HepG2 (cell line): Measurements from ENCODE around the gene TBC1D24. TPM values are rescaled to one million over a fixed set of nuclear protein-coding genes. Genes with fewer than 3 reads are reported as not detected.

Experiments used
- AHR ChIP-seq: IDR thresholded peaks from 2 replicates; pipeline ENCODE4 v1.6.1; 2018; ENCODE audit warnings: missing genetic modification reagents, missing compliant biosample characterization
- BHLHE40 ChIP-seq: IDR thresholded peaks from 2 replicates; pipeline ENCODE4 v1.6.1; 2011; ENCODE audit warnings: low read length, improper control_type of control experiment
- CHD2 ChIP-seq: IDR thresholded peaks from 2 replicates; pipeline ENCODE4 v1.6.1; 2011; ENCODE audit warnings: low read depth, low read length, improper control_type of control experiment
- HMGA1 ChIP-seq: sonication (generic); formaldehyde crosslinking; conservative IDR thresholded peaks from 2 replicates; pipeline ENCODE4 v1.4.0; 2020; ENCODE audit warnings: missing genetic modification reagents
- IRF2 ChIP-seq: IDR thresholded peaks from 2 replicates; pipeline ENCODE4 v1.6.1; 2018; ENCODE audit warnings: missing genetic modification reagents, missing compliant biosample characterization
- PAX8 ChIP-seq: sonication (generic); formaldehyde crosslinking; IDR thresholded peaks from 2 replicates; pipeline ENCODE4 v1.8.0; 2022; ENCODE audit warnings: mild to moderate bottlenecking, missing genetic modification reagents, borderline replicate concordance
- SATB2 ChIP-seq: sonication (generic); formaldehyde crosslinking; IDR thresholded peaks from 2 replicates; pipeline ENCODE4 v1.5.0; 2020; ENCODE audit warnings: missing genetic modification reagents
- TARDBP ChIP-seq: sonication (generic); formaldehyde crosslinking; IDR thresholded peaks from 2 replicates; pipeline ENCODE4 v1.8.0; 2022; ENCODE audit warnings: mild to moderate bottlenecking, missing genetic modification reagents
- polyA plus RNA-seq, 8 experiments: library from polyadenylated mRNA; depleted of rRNA in 3 of 8; stranded (reverse) in 7 of 8; unstranded in 1 of 8; fragments of >200 nt; fragmentation: Illumina TruSeq in 4 of 8; extraction: Trizol in 4 of 8; gene quantifications; 2 replicates each; pipeline versions ENCODE4 v1.2.1 to v1.2.3, GENCODE V29; 2011 to 2016; ENCODE audit warnings: low read depth in 4 of 8, missing spikeins in 1 of 8, mixed read lengths in 1 of 8; ENCODE audit not compliant: insufficient read depth in 1 of 8
- total RNA-seq, 5 experiments: library from RNA; depleted of rRNA; stranded (reverse); fragments of >200 nt; fragmentation: Illumina TruSeq; extraction: Trizol; gene quantifications; 2 replicates each; pipeline ENCODE4 v1.2.3, GENCODE V29; 2016; ENCODE audit warnings: low read depth in 1 of 5
- TF ChIP-seq, protein P1 (sequence below): sonication (generic); formaldehyde crosslinking; IDR thresholded peaks from 2 replicates; pipeline ENCODE4 v1.4.0; 2020; ENCODE audit warnings: mild to moderate bottlenecking, missing genetic modification reagents
- TF ChIP-seq, protein P2 (sequence below): sonication (generic); formaldehyde crosslinking; IDR thresholded peaks from 2 replicates; pipeline ENCODE4 v1.8.1; 2023; ENCODE audit warnings: missing genetic modification reagents, mild to moderate bottlenecking, borderline replicate concordance
- TF ChIP-seq, protein P3 (sequence below): sonication (generic); formaldehyde crosslinking; IDR thresholded peaks from 2 replicates; pipeline ENCODE4 v1.8.0; 2022; ENCODE audit warnings: mild to moderate bottlenecking, missing genetic modification reagents
- TF ChIP-seq, protein P4 (sequence below): sonication (generic); formaldehyde crosslinking; IDR thresholded peaks from 2 replicates; pipeline ENCODE4 v1.8.1; 2023; ENCODE audit warnings: mild to moderate bottlenecking, moderate library complexity, missing genetic modification reagents

Gene TBC1D24
- total and polyA plus RNA-seq, 2 of the 13 experiments (the other 11 are each of a cell fraction or from before 2014, with no cell fraction given), result 7.7 to 13.7 TPM

DNA sequence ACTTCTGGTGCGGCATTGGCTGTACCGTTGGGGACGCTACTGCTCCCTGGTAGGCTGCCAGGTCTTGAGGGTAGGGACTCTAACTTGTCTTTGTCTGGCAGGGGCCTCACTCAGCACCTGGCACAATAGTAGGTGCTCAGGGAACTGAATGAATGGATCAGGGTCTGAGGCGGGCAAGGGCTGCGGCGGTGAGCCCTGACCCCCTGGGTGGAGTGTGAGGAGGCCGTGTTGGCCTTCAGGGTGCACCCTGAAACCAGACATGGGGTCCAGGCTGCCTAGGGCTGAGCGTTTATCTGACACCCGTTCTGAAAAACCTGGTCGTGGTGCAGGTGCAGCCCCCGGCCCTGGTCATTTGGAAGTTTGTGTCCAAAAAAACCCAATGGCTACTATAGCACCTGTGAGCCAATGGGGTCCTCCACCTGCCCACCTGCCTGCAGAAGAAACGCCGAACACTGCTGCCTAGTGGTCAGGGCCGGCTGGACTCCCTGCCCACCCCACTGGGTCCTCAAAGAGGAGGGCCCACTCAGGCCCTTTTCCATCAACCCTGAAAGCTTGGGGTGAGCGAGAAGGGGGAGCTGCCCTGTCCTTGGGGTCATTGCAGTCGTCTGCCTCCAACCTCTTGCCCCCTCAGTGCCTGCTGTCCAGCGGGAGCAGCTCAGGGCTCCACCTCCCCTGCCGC, 33.9 kb downstream of the TBC1D24 start (continued):
- TF ChIP-seq, protein P1, sequence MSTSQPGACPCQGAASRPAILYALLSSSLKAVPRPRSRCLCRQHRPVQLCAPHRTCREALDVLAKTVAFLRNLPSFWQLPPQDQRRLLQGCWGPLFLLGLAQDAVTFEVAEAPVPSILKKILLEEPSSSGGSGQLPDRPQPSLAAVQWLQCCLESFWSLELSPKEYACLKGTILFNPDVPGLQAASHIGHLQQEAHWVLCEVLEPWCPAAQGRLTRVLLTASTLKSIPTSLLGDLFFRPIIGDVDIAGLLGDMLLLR (CRISPR knock-in tag), result no peak
- TF ChIP-seq TARDBP, result no peak
- TF ChIP-seq IRF2, result no peak
- TF ChIP-seq BHLHE40, result no peak
- no peak for TF ChIP-seq HMGA1 (CRISPR knock-in tag)
- TF ChIP-seq, protein P2, sequence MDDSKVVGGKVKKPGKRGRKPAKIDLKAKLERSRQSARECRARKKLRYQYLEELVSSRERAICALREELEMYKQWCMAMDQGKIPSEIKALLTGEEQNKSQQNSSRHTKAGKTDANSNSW, result no peak
- TF ChIP-seq, protein P3, sequence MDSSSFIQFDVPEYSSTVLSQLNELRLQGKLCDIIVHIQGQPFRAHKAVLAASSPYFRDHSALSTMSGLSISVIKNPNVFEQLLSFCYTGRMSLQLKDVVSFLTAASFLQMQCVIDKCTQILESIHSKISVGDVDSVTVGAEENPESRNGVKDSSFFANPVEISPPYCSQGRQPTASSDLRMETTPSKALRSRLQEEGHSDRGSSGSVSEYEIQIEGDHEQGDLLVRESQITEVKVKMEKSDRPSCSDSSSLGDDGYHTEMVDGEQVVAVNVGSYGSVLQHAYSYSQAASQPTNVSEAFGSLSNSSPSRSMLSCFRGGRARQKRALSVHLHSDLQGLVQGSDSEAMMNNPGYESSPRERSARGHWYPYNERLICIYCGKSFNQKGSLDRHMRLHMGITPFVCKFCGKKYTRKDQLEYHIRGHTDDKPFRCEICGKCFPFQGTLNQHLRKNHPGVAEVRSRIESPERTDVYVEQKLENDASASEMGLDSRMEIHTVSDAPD (CRISPR knock-in tag), result no peak
- TF ChIP-seq PAX8 (CRISPR knock-in tag), result no peak
- no peak for TF ChIP-seq CHD2
- TF ChIP-seq, protein P4, sequence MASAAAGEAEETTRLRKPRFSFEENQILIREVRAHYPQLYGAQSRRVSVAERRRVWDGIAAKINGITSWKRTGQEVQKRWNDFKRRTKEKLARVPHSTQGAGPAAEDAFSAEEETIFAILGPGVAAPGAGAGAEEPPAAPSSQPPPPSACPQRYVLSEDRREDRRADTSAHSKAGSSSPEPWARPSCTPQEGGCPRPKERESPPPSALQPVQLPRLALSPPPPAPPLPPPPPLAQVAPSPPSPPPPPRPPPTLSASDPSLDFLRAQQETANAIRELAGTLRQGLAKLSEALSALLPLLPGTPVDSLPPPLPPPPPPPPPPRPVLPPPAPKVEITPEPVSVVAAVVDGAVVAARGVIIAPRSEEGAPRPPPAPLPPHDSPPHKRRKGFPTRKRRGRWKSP (CRISPR knock-in tag), result no peak
- no peak for TF ChIP-seq AHR (CRISPR knock-in tag)
- TF ChIP-seq SATB2 (CRISPR knock-in tag), result no peak
